CD14-positive monocyte (primary cell): Measurements from ENCODE around the gene ASS1. TPM values are rescaled to one million over a fixed set of nuclear protein-coding genes. Genes with fewer than 3 reads are reported as not detected.

Source experiments
- DNase-seq, 3 donors: peaks; one replicate each; pipeline ENCODE4 v3.0.0-alpha.2; 2011 to 2022
- H2AFZ ChIP-seq: 2 replicates; pipeline ENCODE4 v1.6.0; 2012; ENCODE audit warnings: mild to moderate bottlenecking, low read depth, low read length, inconsistent platforms; ENCODE audit not compliant: insufficient read depth, poor library complexity, severe bottlenecking
- H3K27ac ChIP-seq, 2 donors: 1 replicate in 1 of 2; 2 replicates in 1 of 2; pipeline ENCODE4 v1.5.1; 2012 to 2013; ENCODE audit warnings: low read length in 2 of 2, control low read depth in 1 of 2, inconsistent platforms in 1 of 2, low read depth in 1 of 2, mild to moderate bottlenecking in 1 of 2
- H3K27me3 ChIP-seq, 2 donors: one replicate each; pipeline versions ENCODE4 v1.6.0 to v1.6.1; 2011 to 2013; ENCODE audit warnings: low read length in 2 of 2; ENCODE audit not compliant: control insufficient read depth in 2 of 2, insufficient read depth in 2 of 2
- H3K36me3 ChIP-seq, 2 donors: replicated peaks in 1 of 2; 1 replicate in 1 of 2; 2 replicates in 1 of 2; pipeline versions ENCODE4 v1.5.1 to v1.6.1; 2012 to 2013; ENCODE audit warnings: low read length in 2 of 2, control low read depth in 1 of 2, inconsistent platforms in 1 of 2, mild to moderate bottlenecking in 1 of 2; ENCODE audit not compliant: insufficient read depth in 2 of 2, control insufficient read depth in 1 of 2
- H3K4me1 ChIP-seq, 2 donors: 1 replicate in 1 of 2; 2 replicates in 1 of 2; pipeline versions ENCODE4 v1.5.1 to v1.6.1; 2012 to 2013; ENCODE audit warnings: low read length in 2 of 2, control low read depth in 1 of 2, inconsistent platforms in 1 of 2, mild to moderate bottlenecking in 1 of 2, moderate library complexity in 1 of 2; ENCODE audit not compliant: insufficient read depth in 2 of 2, control insufficient read depth in 1 of 2
- H3K4me2 ChIP-seq: replicated peaks from 2 replicates; pipeline ENCODE3; 2012; ENCODE audit warnings: low read length, moderate library complexity, mild to moderate bottlenecking; ENCODE audit not compliant: poor library complexity, severe bottlenecking; ENCODE audit errors: extremely low read depth
- H3K4me3 ChIP-seq, 3 experiments: fragments of 200-600 bp in 1 of 3; sonication (generic) in 1 of 3; replicated peaks in 1 of 3; 1 replicate in 2 of 3; 2 replicates in 1 of 3; pipeline ENCODE4 v1.5.1; 2011 to 2013; ENCODE audit warnings: low read length in 3 of 3, mild to moderate bottlenecking in 3 of 3, control low read depth in 2 of 3, low read depth in 2 of 3, inconsistent platforms in 1 of 3, moderate library complexity in 1 of 3
- H3K79me2 ChIP-seq: 2 replicates; pipeline ENCODE4 v1.6.0; 2012; ENCODE audit warnings: mild to moderate bottlenecking, control low read depth, inconsistent platforms, low read length, moderate library complexity; ENCODE audit not compliant: insufficient read depth
- H3K9ac ChIP-seq: 2 replicates; pipeline ENCODE4 v1.6.0; 2017; ENCODE audit warnings: low read length, mild to moderate bottlenecking; ENCODE audit not compliant: insufficient read depth, poor library complexity, severe bottlenecking
- H3K9me3 ChIP-seq, 2 donors: replicated peaks in 1 of 2; 1 replicate in 1 of 2; 2 replicates in 1 of 2; pipeline versions ENCODE4 v1.5.1 to v1.6.1; 2012 to 2013; ENCODE audit warnings: low read length in 2 of 2, control low read depth in 1 of 2; ENCODE audit not compliant: control insufficient read depth in 1 of 2, insufficient read depth in 1 of 2
- H4K20me1 ChIP-seq: 2 replicates; pipeline ENCODE4 v1.6.0; 2012; ENCODE audit warnings: mild to moderate bottlenecking, low read length, control low read depth, moderate library complexity; ENCODE audit not compliant: insufficient read depth
- H3K27ac Mint-ChIP-seq, 7 donors: one replicate each; pipeline ENCODE4 v1.8.0; 2020; ENCODE audit warnings: mild to moderate bottlenecking in 7 of 7, mixed read lengths in 7 of 7, moderate library complexity in 6 of 7, inconsistent platforms in 2 of 7
- H3K27me3 Mint-ChIP-seq, 3 donors: one replicate each; pipeline ENCODE4 v1.8.0; 2021 to 2022; ENCODE audit warnings: low read depth in 3 of 3, mild to moderate bottlenecking in 3 of 3, mixed read lengths in 3 of 3, moderate library complexity in 3 of 3, inconsistent platforms in 1 of 3
- H3K36me3 Mint-ChIP-seq, 2 donors: one replicate each; pipeline ENCODE4 v1.8.0; 2020; ENCODE audit warnings: mixed read lengths in 2 of 2, inconsistent platforms in 1 of 2, mild to moderate bottlenecking in 1 of 2
- H3K4me1 Mint-ChIP-seq: one replicate; pipeline ENCODE4 v1.8.0; 2020; ENCODE audit warnings: mild to moderate bottlenecking, mixed read lengths
- H3K4me3 Mint-ChIP-seq, 2 donors: one replicate each; pipeline ENCODE4 v1.8.0; 2020; ENCODE audit warnings: mild to moderate bottlenecking in 2 of 2, mixed read lengths in 2 of 2, moderate library complexity in 1 of 2
- H3K9me3 Mint-ChIP-seq, 7 donors: one replicate each; pipeline ENCODE4 v1.8.0; 2020 to 2022; ENCODE audit warnings: mixed read lengths in 7 of 7, mild to moderate bottlenecking in 6 of 7, moderate library complexity in 6 of 7, inconsistent platforms in 2 of 7
- WGBS: methylation state at CpG from one replicate; pipeline ENCODE4 v1.1.5; 2013; ENCODE audit warnings: missing lambda C conversion rate; ENCODE audit not compliant: insufficient coverage; 5-methylcytosine and 5-hydroxymethylcytosine counted together
- intact Hi-C, 2 donors: fragments of 100-400 bp; cut with micrococcal nuclease; formaldehyde crosslinking; loops; one replicate each; pipeline versions ENCODE4 v1.15.0 to v1.15.1; 2023
- polyA plus RNA-seq, 3 donors: library from polyadenylated mRNA; depleted of rRNA in 1 of 3; unstranded in 2 of 3; stranded (reverse) in 1 of 3; fragments of 300-500 nt in 2 of 3; fragments of >200 nt in 1 of 3; fragmentation: Illumina TruSeq in 2 of 3; gene quantifications; 1 replicate in 2 of 3; 2 replicates in 1 of 3; pipeline ENCODE4 v1.2.3, GENCODE V29; 2012 to 2021
- TF ChIP-seq, protein P1 (sequence below): fragments of 200-600 bp; IDR thresholded peaks from one replicate; pipeline ENCODE4 v1.8.0; 2022; ENCODE audit warnings: antibody characterized with exemption, mild to moderate bottlenecking

The ASS1 gene
- polyA plus RNA-seq, 3 donors: not detected

DNA sequence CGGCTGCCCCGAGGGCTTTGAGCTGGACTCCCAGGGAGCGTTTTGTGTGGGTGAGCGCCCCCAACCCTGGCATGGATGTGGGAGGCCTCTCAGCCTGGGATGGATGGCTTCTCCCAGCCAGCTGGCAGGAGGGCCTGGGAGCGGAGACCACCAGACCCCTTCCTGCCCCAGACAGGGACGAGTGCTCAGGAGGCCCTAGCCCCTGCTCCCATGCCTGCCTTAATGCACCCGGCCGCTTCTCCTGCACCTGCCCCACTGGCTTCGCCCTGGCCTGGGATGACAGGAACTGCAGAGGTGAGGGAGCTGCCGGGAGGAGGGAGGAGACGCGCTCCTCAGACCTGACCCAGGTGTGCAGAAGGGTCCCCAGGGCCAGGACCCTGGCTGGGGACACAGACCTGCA is 17.4 kb upstream of the ASS1 start:
- H3K4me3 Mint-ChIP-seq: no peak overlapping the region
- Histone ChIP-seq H4K20me1 (no peaks in the 10 kb centered on the region), H3K9me3 (peaks cover 5 to 30% of the 10 kb centered on the region in 2 donors), H2AFZ (no peak overlapping the region), H3K4me1 (no peaks in the 10 kb centered on the region), H3K36me3 (no peaks in the 10 kb centered on the region), H3K4me3 (no peak overlapping the region), H3K27ac (no peak overlapping the region), H3K27me3 (peaks cover 0 to 8% of the 10 kb centered on the region in 2 donors), H3K79me2 (no peaks in the 10 kb centered on the region), H3K9ac (no peak overlapping the region), H3K4me2 (no peak overlapping the region)
- no peaks in the 10 kb centered on the region for H3K36me3 Mint-ChIP-seq
- H3K27ac Mint-ChIP-seq: no peak overlapping the region
- H3K9me3 Mint-ChIP-seq: peaks cover 13 to 26% (median 19%) of the 10 kb centered on the region in 7 donors
- peaks cover 3 to 16% (median 6%) of the 10 kb centered on the region in 3 donors for H3K27me3 Mint-ChIP-seq
- no peaks in the 10 kb centered on the region for H3K4me1 Mint-ChIP-seq
- 91% methylated on average over 11 of the region's 12 CpGs for WGBS
- intact Hi-C loops: no loop called here
- TF ChIP-seq, protein P1, sequence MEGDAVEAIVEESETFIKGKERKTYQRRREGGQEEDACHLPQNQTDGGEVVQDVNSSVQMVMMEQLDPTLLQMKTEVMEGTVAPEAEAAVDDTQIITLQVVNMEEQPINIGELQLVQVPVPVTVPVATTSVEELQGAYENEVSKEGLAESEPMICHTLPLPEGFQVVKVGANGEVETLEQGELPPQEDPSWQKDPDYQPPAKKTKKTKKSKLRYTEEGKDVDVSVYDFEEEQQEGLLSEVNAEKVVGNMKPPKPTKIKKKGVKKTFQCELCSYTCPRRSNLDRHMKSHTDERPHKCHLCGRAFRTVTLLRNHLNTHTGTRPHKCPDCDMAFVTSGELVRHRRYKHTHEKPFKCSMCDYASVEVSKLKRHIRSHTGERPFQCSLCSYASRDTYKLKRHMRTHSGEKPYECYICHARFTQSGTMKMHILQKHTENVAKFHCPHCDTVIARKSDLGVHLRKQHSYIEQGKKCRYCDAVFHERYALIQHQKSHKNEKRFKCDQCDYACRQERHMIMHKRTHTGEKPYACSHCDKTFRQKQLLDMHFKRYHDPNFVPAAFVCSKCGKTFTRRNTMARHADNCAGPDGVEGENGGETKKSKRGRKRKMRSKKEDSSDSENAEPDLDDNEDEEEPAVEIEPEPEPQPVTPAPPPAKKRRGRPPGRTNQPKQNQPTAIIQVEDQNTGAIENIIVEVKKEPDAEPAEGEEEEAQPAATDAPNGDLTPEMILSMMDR: no peak
- no peak for DNase-seq

DNA sequence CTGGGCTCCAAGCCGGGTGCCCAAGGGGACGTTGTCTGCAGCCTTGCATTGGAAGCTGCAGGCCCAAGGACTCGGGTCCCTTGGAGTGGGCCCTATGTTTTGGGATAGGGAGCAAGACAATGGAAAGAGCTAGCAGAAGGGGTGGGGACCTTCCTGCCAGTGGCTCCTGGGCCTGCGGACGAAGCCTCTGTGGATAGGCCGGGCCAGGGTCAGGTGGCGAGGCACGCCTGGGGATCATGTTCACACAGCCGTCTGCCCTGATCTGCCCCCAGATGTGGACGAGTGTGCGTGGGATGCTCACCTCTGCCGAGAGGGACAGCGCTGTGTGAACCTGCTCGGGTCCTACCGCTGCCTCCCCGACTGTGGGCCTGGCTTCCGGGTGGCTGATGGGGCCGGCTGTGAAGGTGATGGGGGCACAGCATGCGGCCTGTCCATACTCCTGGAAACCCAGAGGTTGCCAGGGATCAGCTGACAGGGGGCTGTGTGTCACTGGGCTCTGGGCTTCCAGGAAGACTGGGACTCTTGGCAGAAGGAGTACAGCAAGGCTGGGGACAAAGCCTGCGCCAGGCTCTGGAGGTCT is 16.6 kb upstream of the ASS1 start:
- Histone ChIP-seq H3K4me2 (no peak overlapping the region), H4K20me1 (no peaks in the 10 kb centered on the region), H3K4me1 (peaks cover 0 to 2% of the 10 kb centered on the region in 2 donors), H3K9me3 (peaks cover 5 to 30% of the 10 kb centered on the region in 2 donors), H3K27ac (no peak overlapping the region), H2AFZ (no peak overlapping the region), H3K27me3 (peaks cover 0 to 16% of the 10 kb centered on the region in 2 donors), H3K79me2 (no peaks in the 10 kb centered on the region), H3K4me3 (no peak overlapping the region), H3K9ac (no peak overlapping the region), H3K36me3 (no peaks in the 10 kb centered on the region)
- Mint-ChIP-seq H3K27me3 (peaks cover 11 to 24% (median 14%) of the 10 kb centered on the region in 3 donors), H3K4me3 (no peak overlapping the region), H3K36me3 (no peaks in the 10 kb centered on the region), H3K27ac (peak overlapping the region in 2 of 7 donors; percentile 20 to 62), H3K4me1 (peaks cover 3% of the 10 kb centered on the region), H3K9me3 (peaks cover 13 to 33% (median 20%) of the 10 kb centered on the region in 7 donors)
- intact Hi-C loops: no loop called here
- DNase-seq: no peak
- TF ChIP-seq, protein P1: no peak
- WGBS: 97% methylated on average over 19 of the region's 20 CpGs
